HEK293 (cell line): ENCODE measurements around the gene FHL3.

Experiments used
- CTCF ChIA-PET: fragments of 350-600 bp; formaldehyde crosslinking; extraction: SDS; loops from one replicate; lab custom pipeline; 2021; ENCODE audit warnings: antibody characterized with exemption; lab: Yijun Ruan, JAX
- POLR2A ChIA-PET: fragments of 300-600 bp; formaldehyde crosslinking; extraction: SDS; loops from one replicate; lab custom pipeline; 2020; ENCODE audit warnings: antibody characterized with exemption, inconsistent platforms; lab: Yijun Ruan, JAX
- H3K27ac ChIP-seq: fragments of 200-500 bp; sonication (Bioruptor generic); 2 replicates; pipeline ENCODE4 v1.5.1; 2014; ENCODE audit warnings: low read depth, low read length, control low read depth, inconsistent platforms; ENCODE audit errors: extremely low read depth
- H3K36me3 ChIP-seq, 2 experiments: fragments of 200-500 bp in 1 of 2; sonication (Bioruptor generic) in 1 of 2; 1 replicate in 1 of 2; 2 replicates in 1 of 2; pipeline ENCODE4 v1.5.1; 2014 to 2017; ENCODE audit warnings: inconsistent platforms in 2 of 2, low read length in 2 of 2; ENCODE audit not compliant: control insufficient read depth in 2 of 2, insufficient read depth in 1 of 2
- H3K4me1 ChIP-seq: fragments of 200-500 bp; sonication (Bioruptor generic); 2 replicates; pipeline ENCODE4 v1.5.1; 2014; ENCODE audit warnings: mild to moderate bottlenecking, low read length, inconsistent platforms; ENCODE audit not compliant: control insufficient read depth, insufficient read depth
- H3K4me3 ChIP-seq: 2 replicates; pipeline ENCODE4 v1.5.1; 2011; ENCODE audit warnings: low read depth, mild to moderate bottlenecking, control low read depth, low read length, moderate library complexity
- H3K9me3 ChIP-seq: fragments of 200-500 bp; sonication (Bioruptor generic); 2 replicates; pipeline ENCODE4 v1.5.1; 2014; ENCODE audit warnings: low read depth, low read length, inconsistent platforms; ENCODE audit not compliant: control insufficient read depth, insufficient read depth
- BCL6B ChIP-seq: fragments of 450-650 bp; formaldehyde crosslinking; IDR thresholded peaks from 2 replicates; pipeline ENCODE4 v1.5.1; 2017; ENCODE audit warnings: missing biosample characterization, missing genetic modification characterization
- CTCF ChIP-seq: fragments of 450-650 bp; formaldehyde crosslinking; IDR thresholded peaks from 2 replicates; pipeline ENCODE4 v1.5.1; 2016; ENCODE audit warnings: missing biosample characterization, missing genetic modification characterization
- KLF16 ChIP-seq: fragments of 450-650 bp; formaldehyde crosslinking; IDR thresholded peaks from 2 replicates; pipeline ENCODE4 v1.5.1; 2017; ENCODE audit warnings: missing biosample characterization, missing genetic modification characterization
- SP3 ChIP-seq: fragments of 450-650 bp; formaldehyde crosslinking; IDR thresholded peaks from 2 replicates; pipeline ENCODE4 v1.5.1; 2016; ENCODE audit warnings: missing biosample characterization, missing genetic modification characterization
- TSHZ1 ChIP-seq: fragments of 450-650 bp; formaldehyde crosslinking; IDR thresholded peaks from 2 replicates; pipeline ENCODE4 v1.5.1; 2016; ENCODE audit warnings: missing biosample characterization, missing genetic modification characterization, borderline replicate concordance
- ZBTB20 ChIP-seq: fragments of 450-650 bp; formaldehyde crosslinking; IDR thresholded peaks from 2 replicates; pipeline ENCODE4 v1.5.1; 2016; ENCODE audit warnings: missing biosample characterization, missing genetic modification characterization
- ZNF121 ChIP-seq: fragments of 450-650 bp; formaldehyde crosslinking; IDR thresholded peaks from 2 replicates; pipeline ENCODE4 v1.5.1; 2016; ENCODE audit warnings: missing biosample characterization, missing genetic modification characterization
- ZNF138 ChIP-seq: fragments of 450-650 bp; formaldehyde crosslinking; IDR thresholded peaks from 2 replicates; pipeline ENCODE4 v1.5.1; 2016; ENCODE audit warnings: missing biosample characterization, missing genetic modification characterization, borderline replicate concordance
- ZNF292 ChIP-seq: fragments of 450-650 bp; formaldehyde crosslinking; IDR thresholded peaks from 2 replicates; pipeline ENCODE4 v1.5.1; 2016; ENCODE audit warnings: low read depth, missing biosample characterization, missing genetic modification characterization, borderline replicate concordance
- ZNF544 ChIP-seq: fragments of 450-650 bp; formaldehyde crosslinking; IDR thresholded peaks from 2 replicates; pipeline ENCODE4 v1.5.0; 2017; ENCODE audit warnings: missing biosample characterization, missing genetic modification characterization
- ZNF580 ChIP-seq: fragments of 450-650 bp; formaldehyde crosslinking; IDR thresholded peaks from 2 replicates; pipeline ENCODE4 v1.5.1; 2016; ENCODE audit warnings: missing biosample characterization, missing genetic modification characterization
- ZNF677 ChIP-seq: fragments of 450-650 bp; IDR thresholded peaks from 2 replicates; pipeline ENCODE4 v1.5.0; 2018; ENCODE audit warnings: missing biosample characterization, mild to moderate bottlenecking, missing genetic modification characterization, moderate library complexity
- ZNF707 ChIP-seq: fragments of 450-650 bp; formaldehyde crosslinking; IDR thresholded peaks from 2 replicates; pipeline ENCODE4 v1.5.1; 2016; ENCODE audit warnings: missing biosample characterization, missing genetic modification characterization
- ZNF776 ChIP-seq: fragments of 450-650 bp; formaldehyde crosslinking; IDR thresholded peaks from 2 replicates; pipeline ENCODE4 v1.5.0; 2017; ENCODE audit warnings: missing biosample characterization, missing genetic modification characterization, borderline replicate concordance
- ZNF830 ChIP-seq: fragments of 450-650 bp; IDR thresholded peaks from 2 replicates; pipeline ENCODE4 v1.5.0; 2018; ENCODE audit warnings: missing biosample characterization, missing genetic modification characterization, low read depth, mild to moderate bottlenecking, moderate library complexity
- ZXDB ChIP-seq: fragments of 450-650 bp; formaldehyde crosslinking; IDR thresholded peaks from 2 replicates; pipeline ENCODE4 v1.5.1; 2016; ENCODE audit warnings: missing biosample characterization, missing genetic modification characterization
- TF ChIP-seq, protein P1 (sequence below): fragments of 450-650 bp; formaldehyde crosslinking; IDR thresholded peaks from 2 replicates; pipeline ENCODE4 v1.5.1; 2016; ENCODE audit warnings: missing biosample characterization, missing genetic modification characterization
- TF ChIP-seq, protein P2 (sequence below): fragments of 450-650 bp; formaldehyde crosslinking; IDR thresholded peaks from 2 replicates; pipeline ENCODE4 v1.5.1; 2016; ENCODE audit warnings: missing biosample characterization, missing genetic modification characterization

The FHL3 gene

DNA sequence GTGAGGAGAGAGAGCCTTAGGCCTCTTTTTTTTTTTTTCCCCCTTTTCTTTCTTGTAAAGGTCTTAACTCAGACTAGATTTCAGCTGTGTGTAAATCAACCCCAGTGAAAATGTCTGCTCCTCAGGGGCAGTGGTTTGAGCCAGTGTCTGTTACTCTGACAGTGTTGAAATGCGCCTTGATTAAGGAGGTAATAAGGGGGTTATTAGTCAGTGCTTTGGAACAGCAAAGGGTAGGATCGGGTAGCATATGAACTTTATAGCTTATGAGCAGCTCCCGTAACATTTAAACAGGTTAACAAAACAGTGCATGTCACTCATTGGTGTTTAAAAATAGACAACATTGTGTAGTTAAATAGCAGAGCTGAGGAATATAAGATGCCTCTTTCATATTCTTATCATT, 17.5 kb upstream of the FHL3 start:
- POLR2A ChIA-PET, result interaction anchor here (0.6 kb wide), 1 partner anchor 41 kb away, joined by 3 read pairs; no protein-coding TSS in a partner anchor

DNA sequence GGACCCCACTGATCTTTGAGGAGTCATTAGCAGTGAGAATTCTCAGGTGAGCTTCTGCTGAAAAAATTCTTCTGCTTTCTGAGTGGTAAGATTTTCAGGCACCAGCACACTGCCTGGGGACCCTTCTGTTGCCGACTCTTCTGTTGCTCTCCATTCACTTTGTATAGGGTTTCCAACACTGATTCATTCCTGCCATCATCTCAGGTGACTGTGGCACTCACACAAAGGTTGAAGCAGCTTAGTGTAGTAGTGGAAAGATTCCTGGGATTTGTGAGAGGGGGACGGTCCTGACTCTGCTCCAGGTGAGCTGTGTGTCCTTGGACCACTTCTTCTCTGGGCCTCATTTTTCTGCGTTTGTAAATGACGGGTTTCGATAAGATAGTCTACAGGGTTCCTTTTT, 16.7 kb upstream of the FHL3 start:
- H3K27ac ChIP-seq, result no peak overlapping the region
- ChIA-PET POLR2A (interaction anchor here (0.6 kb wide), 1 partner anchor 40 kb away, joined by 3 read pairs; no protein-coding TSS in a partner anchor), CTCF (interaction anchor here (0.6 to 3.9 kb wide), 4 partner anchors 7 to 568 kb away, joined by 4 to 19 read pairs (median 4); no protein-coding TSS in a partner anchor)
- no peak overlapping the region for H3K4me3 ChIP-seq
- no peaks in the 10 kb centered on the region for H3K4me1 ChIP-seq
- H3K36me3 ChIP-seq, result peaks cover 54 to 97% of the 10 kb centered on the region in 2 experiments
- TF ChIP-seq, protein P1, sequence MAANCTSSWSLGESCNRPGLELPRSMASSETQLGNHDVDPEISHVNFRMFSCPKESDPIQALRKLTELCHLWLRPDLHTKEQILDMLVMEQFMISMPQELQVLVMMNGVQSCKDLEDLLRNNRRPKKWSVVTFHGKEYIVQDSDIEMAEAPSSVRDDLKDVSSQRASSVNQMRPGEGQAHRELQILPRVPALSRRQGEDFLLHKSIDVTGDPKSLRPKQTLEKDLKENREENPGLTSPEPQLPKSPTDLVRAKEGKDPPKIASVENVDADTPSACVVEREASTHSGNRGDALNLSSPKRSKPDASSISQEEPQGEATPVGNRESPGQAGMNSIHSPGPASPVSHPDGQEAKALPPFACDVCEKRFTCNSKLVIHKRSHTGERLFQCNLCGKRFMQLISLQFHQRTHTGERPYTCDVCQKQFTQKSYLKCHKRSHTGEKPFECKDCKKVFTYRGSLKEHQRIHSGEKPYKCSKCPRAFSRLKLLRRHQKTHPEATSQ (tag by site-specific recombination), result no peak
- TF ChIP-seq ZNF830 (no peak), ZNF138 (tag by site-specific recombination) (no peak), KLF16 (tag by site-specific recombination) (no peak), ZBTB20 (tag by site-specific recombination) (no peak), ZNF544 (tag by site-specific recombination) (no peak), CTCF (tag by site-specific recombination) (no peak), SP3 (no peak), ZNF707 (tag by site-specific recombination) (no peak), ZNF776 (tag by site-specific recombination) (no peak), ZNF677 (no peak), ZNF580 (tag by site-specific recombination) (no peak), ZNF292 (no peak), ZXDB (tag by site-specific recombination) (no peak), TSHZ1 (no peak)
- TF ChIP-seq, protein P2, sequence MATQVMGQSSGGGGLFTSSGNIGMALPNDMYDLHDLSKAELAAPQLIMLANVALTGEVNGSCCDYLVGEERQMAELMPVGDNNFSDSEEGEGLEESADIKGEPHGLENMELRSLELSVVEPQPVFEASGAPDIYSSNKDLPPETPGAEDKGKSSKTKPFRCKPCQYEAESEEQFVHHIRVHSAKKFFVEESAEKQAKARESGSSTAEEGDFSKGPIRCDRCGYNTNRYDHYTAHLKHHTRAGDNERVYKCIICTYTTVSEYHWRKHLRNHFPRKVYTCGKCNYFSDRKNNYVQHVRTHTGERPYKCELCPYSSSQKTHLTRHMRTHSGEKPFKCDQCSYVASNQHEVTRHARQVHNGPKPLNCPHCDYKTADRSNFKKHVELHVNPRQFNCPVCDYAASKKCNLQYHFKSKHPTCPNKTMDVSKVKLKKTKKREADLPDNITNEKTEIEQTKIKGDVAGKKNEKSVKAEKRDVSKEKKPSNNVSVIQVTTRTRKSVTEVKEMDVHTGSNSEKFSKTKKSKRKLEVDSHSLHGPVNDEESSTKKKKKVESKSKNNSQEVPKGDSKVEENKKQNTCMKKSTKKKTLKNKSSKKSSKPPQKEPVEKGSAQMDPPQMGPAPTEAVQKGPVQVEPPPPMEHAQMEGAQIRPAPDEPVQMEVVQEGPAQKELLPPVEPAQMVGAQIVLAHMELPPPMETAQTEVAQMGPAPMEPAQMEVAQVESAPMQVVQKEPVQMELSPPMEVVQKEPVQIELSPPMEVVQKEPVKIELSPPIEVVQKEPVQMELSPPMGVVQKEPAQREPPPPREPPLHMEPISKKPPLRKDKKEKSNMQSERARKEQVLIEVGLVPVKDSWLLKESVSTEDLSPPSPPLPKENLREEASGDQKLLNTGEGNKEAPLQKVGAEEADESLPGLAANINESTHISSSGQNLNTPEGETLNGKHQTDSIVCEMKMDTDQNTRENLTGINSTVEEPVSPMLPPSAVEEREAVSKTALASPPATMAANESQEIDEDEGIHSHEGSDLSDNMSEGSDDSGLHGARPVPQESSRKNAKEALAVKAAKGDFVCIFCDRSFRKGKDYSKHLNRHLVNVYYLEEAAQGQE (tag by site-specific recombination), result no peak
- H3K9me3 ChIP-seq, result no peaks in the 10 kb centered on the region

More for the DNA sequence above, 17.5 kb upstream of the FHL3 start:
- Histone ChIP-seq H3K4me3 (no peak overlapping the region), H3K36me3 (peaks cover 53 to 96% of the 10 kb centered on the region in 2 experiments), H3K27ac (no peak overlapping the region), H3K9me3 (no peaks in the 10 kb centered on the region), H3K4me1 (no peaks in the 10 kb centered on the region)
- TF ChIP-seq BCL6B (no peak), ZNF121 (tag by site-specific recombination) (no peak)
- CTCF ChIA-PET, result interaction anchor here (0.6 to 1.1 kb wide), 4 partner anchors 9 to 567 kb away, joined by 3 to 4 read pairs (median 4); no protein-coding TSS in a partner anchor
